Effector memory CD8-positive, alpha-beta T cell (primary cell): ENCODE results near the gene ARF6.
"Not testable (repeated sequence)": the region's sequence is repeated elsewhere in the genome, so short reads cannot be mapped to it uniquely, and the experiment has no call there.

Source experiments
- ATAC-seq: fragments of 150-1000 bp; cut with Tn5 transposase; replicated peaks from 2 replicates; pipeline ENCODE4 v1.10.0; 2021; ENCODE audit warnings: mild to moderate bottlenecking, moderate library complexity
- DNase-seq, 3 experiments: peaks; one replicate each; pipeline ENCODE4 v3.0.0; 2021
- H3K27ac Mint-ChIP-seq, 2 donors: one replicate each; pipeline ENCODE4 v1.8.0; 2022; ENCODE audit warnings: mild to moderate bottlenecking in 2 of 2, mixed read lengths in 2 of 2, moderate library complexity in 2 of 2
- H3K27me3 Mint-ChIP-seq, 2 donors: one replicate each; pipeline ENCODE4 v1.8.0; 2022; ENCODE audit warnings: mixed read lengths in 2 of 2
- H3K36me3 Mint-ChIP-seq: one replicate; pipeline ENCODE4 v1.8.0; 2022; ENCODE audit warnings: mild to moderate bottlenecking, moderate library complexity, mixed read lengths; ENCODE audit not compliant: insufficient read depth
- H3K4me1 Mint-ChIP-seq, 2 donors: one replicate each; pipeline ENCODE4 v1.8.0; 2022; ENCODE audit warnings: low read depth in 2 of 2, mixed read lengths in 2 of 2
- H3K4me3 Mint-ChIP-seq, 2 donors: one replicate each; pipeline ENCODE4 v1.8.0; 2022; ENCODE audit warnings: mild to moderate bottlenecking in 2 of 2, mixed read lengths in 2 of 2, moderate library complexity in 2 of 2
- H3K9me3 Mint-ChIP-seq, 2 donors: one replicate each; pipeline ENCODE4 v1.8.0; 2022; ENCODE audit warnings: mixed read lengths in 2 of 2

Gene ARF6

GRCh38 chr14:49924852-49925251, 32.0 kb downstream of the ARF6 start:
- Mint-ChIP-seq H3K9me3 (no peaks in the 10 kb centered on the region), H3K27me3 (no peaks in the 10 kb centered on the region), H3K36me3 (no peaks in the 10 kb centered on the region), H3K4me1 (peaks cover 5 to 11% of the 10 kb centered on the region in 2 donors), H3K27ac (no peak overlapping the region), H3K4me3 (no peak overlapping the region)
- no peak for DNase-seq
- ATAC-seq = no peak

GRCh38 chr14:49926803-49927202, 33.9 kb downstream of the ARF6 start:
- ATAC-seq (no peak), DNase-seq (no peak)
- peaks cover 3% of the 10 kb centered on the region for H3K36me3 Mint-ChIP-seq
- no peak overlapping the region for H3K4me3 Mint-ChIP-seq
- no peaks in the 10 kb centered on the region for H3K9me3 Mint-ChIP-seq
- no peak overlapping the region for H3K27ac Mint-ChIP-seq
- no peaks in the 10 kb centered on the region for H3K27me3 Mint-ChIP-seq
- peaks cover 8 to 13% of the 10 kb centered on the region in 2 donors for H3K4me1 Mint-ChIP-seq

GRCh38 chr14:49928015-49928414, 35.1 kb downstream of the ARF6 start:
- Mint-ChIP-seq H3K27me3 (no peaks in the 10 kb centered on the region), H3K27ac (no peak overlapping the region), H3K9me3 (no peaks in the 10 kb centered on the region), H3K4me1 (peaks cover 8 to 13% of the 10 kb centered on the region in 2 donors), H3K36me3 (peaks cover 3% of the 10 kb centered on the region), H3K4me3 (no peak overlapping the region)
- ATAC-seq = no peak
- no peak for DNase-seq

DNA sequence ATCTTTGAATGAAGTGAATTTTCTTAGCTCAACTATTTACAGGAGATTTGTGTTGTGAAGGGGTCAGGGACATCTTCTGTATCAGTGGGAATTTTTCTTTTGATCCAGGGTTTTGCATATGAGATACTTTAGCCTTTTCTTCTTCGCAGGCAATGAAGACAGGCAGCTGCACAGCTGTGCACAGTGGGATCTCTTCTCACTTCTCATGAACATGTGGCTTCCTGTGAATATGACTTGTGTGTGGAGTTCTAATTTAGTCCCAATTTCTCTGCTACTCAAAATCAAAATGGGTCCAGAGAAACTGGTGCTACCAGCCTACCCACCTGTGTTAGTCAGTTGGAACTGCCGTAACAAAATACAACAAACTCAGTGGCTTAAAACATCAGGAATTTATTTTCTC, 37.8 kb downstream of the ARF6 start:
- H3K4me3 Mint-ChIP-seq = no peak overlapping the region

DNA sequence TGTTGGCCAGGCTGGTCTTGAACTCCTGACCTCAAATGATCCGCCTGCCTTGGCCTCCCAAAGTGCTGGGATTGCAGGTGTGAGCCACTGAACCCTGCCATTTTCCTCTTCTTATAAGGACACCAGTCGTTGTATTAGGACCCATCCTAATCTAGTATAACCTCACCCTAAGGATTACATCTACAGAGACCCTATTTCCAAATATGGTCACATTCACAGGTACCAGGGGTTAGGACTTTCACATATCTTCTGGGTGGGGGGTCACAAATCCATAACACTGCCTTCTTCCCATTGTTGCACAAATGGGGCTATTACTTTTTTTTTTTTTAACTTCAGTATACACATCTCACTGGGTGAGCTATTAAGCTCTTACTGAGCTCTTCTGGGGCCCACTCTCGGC, 38.6 kb downstream of the ARF6 start:
- Mint-ChIP-seq H3K27ac (peak overlapping the region in 1 of 2 donors; percentile 71), H3K36me3 (peaks cover 3% of the 10 kb centered on the region), H3K4me1 (peaks cover 5 to 13% of the 10 kb centered on the region in 2 donors), H3K4me3 (no peak overlapping the region), H3K27me3 (no peaks in the 10 kb centered on the region), H3K9me3 (no peaks in the 10 kb centered on the region)
- DNase-seq (no peak), ATAC-seq (no peak)

More for the DNA sequence above, 37.8 kb downstream of the ARF6 start:
- H3K27me3 Mint-ChIP-seq = no peaks in the 10 kb centered on the region
- H3K27ac Mint-ChIP-seq = peak overlapping the region in 1 of 2 donors; percentile 27
- peaks cover 5 to 10% of the 10 kb centered on the region in 2 donors for H3K4me1 Mint-ChIP-seq
- ATAC-seq (no peak), DNase-seq (no peak)
- H3K9me3 Mint-ChIP-seq = no peaks in the 10 kb centered on the region
- H3K36me3 Mint-ChIP-seq = peaks cover 3% of the 10 kb centered on the region

DNA sequence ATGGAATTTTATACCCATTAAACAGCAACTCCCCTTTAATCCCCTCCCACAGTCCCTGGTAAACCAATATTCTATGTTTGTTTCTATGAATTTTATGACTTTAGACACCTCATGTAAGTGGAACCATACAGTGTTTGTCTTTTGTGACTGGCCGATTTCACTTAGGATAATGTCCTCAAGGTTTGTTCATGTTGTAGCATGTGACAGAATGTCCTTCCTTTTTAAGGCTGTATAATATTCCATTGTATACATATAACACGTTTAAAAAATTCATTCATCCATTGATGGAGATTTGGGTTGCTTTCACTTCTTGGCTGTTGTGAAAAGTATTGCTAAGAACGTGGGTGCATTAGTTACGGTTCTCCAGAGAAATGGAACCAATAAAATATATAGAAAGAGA, 40.2 kb downstream of the ARF6 start:
- H3K27ac Mint-ChIP-seq = no peak overlapping the region
- no peak overlapping the region for H3K4me3 Mint-ChIP-seq
- H3K27me3 Mint-ChIP-seq = no peaks in the 10 kb centered on the region
- DNase-seq (no peak), ATAC-seq (no peak)
- H3K9me3 Mint-ChIP-seq = no peaks in the 10 kb centered on the region
- H3K4me1 Mint-ChIP-seq = peaks cover 5 to 13% of the 10 kb centered on the region in 2 donors
- peaks cover 3% of the 10 kb centered on the region for H3K36me3 Mint-ChIP-seq

DNA sequence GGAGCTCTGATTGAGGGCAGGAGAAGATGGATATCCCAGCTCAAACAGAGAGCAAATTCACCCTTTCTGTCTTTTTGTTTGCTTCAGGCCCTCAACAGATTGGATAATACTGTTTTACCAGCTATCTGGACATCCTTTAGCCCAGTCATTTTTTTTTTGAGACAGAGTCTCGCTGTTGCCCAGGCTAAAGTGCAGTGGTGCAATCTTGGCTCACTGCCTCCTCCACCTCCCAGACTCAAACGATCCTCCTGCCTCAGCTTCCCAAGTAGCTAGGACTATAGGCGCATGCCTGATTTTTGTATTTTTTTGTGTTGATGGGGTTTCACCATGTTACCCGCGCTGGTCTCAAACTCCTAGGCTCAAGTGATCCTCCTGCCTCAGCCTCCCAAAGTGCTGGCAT, 40.8 kb downstream of the ARF6 start:
- Mint-ChIP-seq H3K27ac (no peak overlapping the region), H3K4me3 (no peak overlapping the region), H3K4me1 (peaks cover 5 to 11% of the 10 kb centered on the region in 2 donors), H3K9me3 (no peaks in the 10 kb centered on the region), H3K36me3 (peaks cover 3% of the 10 kb centered on the region), H3K27me3 (no peaks in the 10 kb centered on the region)
- ATAC-seq (no peak), DNase-seq (no peak)

DNA sequence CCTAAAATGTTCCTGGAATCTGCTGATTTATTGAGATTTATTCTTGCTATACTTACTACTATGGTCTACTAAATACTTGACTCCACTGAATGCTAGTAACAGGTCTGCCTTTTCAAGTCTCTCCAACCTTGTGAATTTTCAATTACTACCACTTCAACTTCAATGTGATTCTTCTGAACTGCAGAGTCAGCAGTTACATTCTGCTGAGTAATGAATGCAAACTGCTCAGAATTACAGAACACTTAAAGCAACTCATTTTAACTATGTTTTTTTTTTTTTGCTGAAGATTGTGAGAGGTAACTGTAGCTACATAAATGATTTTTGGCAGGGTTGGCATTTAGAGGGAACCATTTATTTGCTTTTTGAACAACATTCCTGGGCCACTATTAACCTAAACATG, 41.8 kb downstream of the ARF6 start:
- no peaks in the 10 kb centered on the region for H3K27me3 Mint-ChIP-seq
- no peak overlapping the region for H3K27ac Mint-ChIP-seq
- no peaks in the 10 kb centered on the region for H3K9me3 Mint-ChIP-seq
- H3K4me3 Mint-ChIP-seq = no peak overlapping the region
- H3K4me1 Mint-ChIP-seq = peaks cover 9 to 16% of the 10 kb centered on the region in 2 donors
- no peak for ATAC-seq
- no peak for DNase-seq
- peaks cover 3% of the 10 kb centered on the region for H3K36me3 Mint-ChIP-seq

DNA sequence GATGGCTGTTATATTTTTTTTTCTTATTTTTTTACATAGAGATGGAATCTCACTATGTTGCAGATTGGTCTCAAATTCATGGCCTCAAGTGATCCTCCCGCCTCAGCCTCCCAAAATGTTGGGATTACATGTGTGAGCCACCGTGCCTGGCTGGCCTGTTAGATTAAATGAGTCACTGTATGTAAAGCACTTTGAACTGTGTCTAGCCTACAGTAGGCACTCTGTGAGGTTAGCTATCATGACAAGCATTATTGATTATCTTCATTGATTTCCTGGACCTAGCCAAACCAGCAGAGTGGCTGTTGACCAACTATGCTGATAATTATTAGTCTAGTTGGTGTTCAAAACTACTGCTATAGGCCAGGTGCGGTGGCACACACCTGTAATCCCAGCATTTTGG, 42.6 kb downstream of the ARF6 start:
- H3K9me3 Mint-ChIP-seq = no peaks in the 10 kb centered on the region
- no peak overlapping the region for H3K4me3 Mint-ChIP-seq
- H3K27me3 Mint-ChIP-seq = no peaks in the 10 kb centered on the region
- H3K36me3 Mint-ChIP-seq = peaks cover 2% of the 10 kb centered on the region
- H3K4me1 Mint-ChIP-seq = peaks cover 15 to 22% of the 10 kb centered on the region in 2 donors
- DNase-seq (no peak), ATAC-seq (no peak)
- H3K27ac Mint-ChIP-seq = no peak overlapping the region

GRCh38 chr14:49936246-49936645, 43.4 kb downstream of the ARF6 start:
- H3K27me3 Mint-ChIP-seq, H3K4me3 Mint-ChIP-seq, H3K9me3 Mint-ChIP-seq, DNase-seq, H3K36me3 Mint-ChIP-seq, ATAC-seq: not testable (repeated sequence)
- Mint-ChIP-seq H3K27ac (peak overlapping the region in 1 of 2 donors; percentile 11), H3K4me1 (peaks cover 11 to 25% of the 10 kb centered on the region in 2 donors)

DNA sequence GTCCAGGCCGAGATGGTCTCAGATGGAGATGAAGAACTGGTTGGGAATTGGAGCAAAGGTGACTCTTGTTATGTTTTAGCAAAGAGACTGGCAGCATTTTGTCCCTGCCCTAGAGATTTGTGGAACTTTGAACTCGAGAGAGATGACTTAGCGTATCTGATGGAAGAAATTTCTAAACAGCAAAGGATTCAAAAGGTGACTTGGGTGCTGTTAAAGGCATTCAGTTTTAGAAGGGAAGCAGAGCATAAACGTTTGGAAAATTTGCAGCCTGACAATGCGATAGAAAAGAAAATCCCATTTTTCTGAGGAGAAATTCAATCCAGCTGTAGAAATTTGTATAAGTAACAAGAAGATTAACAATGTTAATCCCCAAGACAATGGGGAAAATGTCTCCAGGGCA, 44.0 kb downstream of the ARF6 start:
- H3K27ac Mint-ChIP-seq = peak overlapping the region in 1 of 2 donors; percentile 11
- not testable (repeated sequence) for ATAC-seq

DNA sequence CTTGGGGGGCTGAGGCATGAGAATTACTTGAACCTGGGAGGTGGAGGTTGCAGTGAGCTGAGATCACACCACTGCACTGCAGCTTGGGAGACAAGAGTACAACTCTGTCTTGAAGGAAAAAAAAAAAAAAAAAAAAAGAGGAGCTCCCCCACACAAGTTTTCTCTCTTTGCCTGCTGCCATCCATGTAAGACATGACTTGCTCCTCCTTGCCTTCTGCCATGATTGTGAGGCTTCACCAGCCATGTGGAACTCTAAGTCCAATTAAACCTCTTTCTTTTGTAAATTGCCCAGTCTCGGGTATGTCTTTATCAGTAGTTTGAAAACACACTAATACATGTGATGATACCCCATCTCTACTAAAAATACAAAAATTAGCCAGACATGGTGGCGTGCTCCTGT, 46.3 kb downstream of the ARF6 start:
- peak overlapping the region; percentile 65 to 72 for H3K27ac Mint-ChIP-seq

More for the DNA sequence above, 44.0 kb downstream of the ARF6 start:
- not testable (repeated sequence) for H3K36me3 Mint-ChIP-seq, H3K9me3 Mint-ChIP-seq, H3K4me3 Mint-ChIP-seq, DNase-seq, H3K27me3 Mint-ChIP-seq
- H3K4me1 Mint-ChIP-seq = peaks cover 11 to 28% of the 10 kb centered on the region in 2 donors

GRCh38 chr14:49939884-49940510, 47.1 kb downstream of the ARF6 start:
- H3K36me3 Mint-ChIP-seq = no peaks in the 10 kb centered on the region
- H3K4me3 Mint-ChIP-seq = peak overlapping the region; percentile 42 to 52
- ATAC-seq (no peak), DNase-seq (no peak)
- peaks cover 0 to 15% of the 10 kb centered on the region in 2 donors for H3K9me3 Mint-ChIP-seq
- H3K4me1 Mint-ChIP-seq = peaks cover 27 to 51% of the 10 kb centered on the region in 2 donors
- no peaks in the 10 kb centered on the region for H3K27me3 Mint-ChIP-seq
- peak overlapping the region; percentile 72 to 79 for H3K27ac Mint-ChIP-seq

More for the DNA sequence above, 46.3 kb downstream of the ARF6 start:
- H3K4me1 Mint-ChIP-seq = peaks cover 27 to 46% of the 10 kb centered on the region in 2 donors
- not testable (repeated sequence) for H3K36me3 Mint-ChIP-seq, ATAC-seq, H3K27me3 Mint-ChIP-seq, DNase-seq
- H3K4me3 Mint-ChIP-seq = peak overlapping the region; percentile 42 to 48
- H3K9me3 Mint-ChIP-seq = peaks cover 0 to 15% of the 10 kb centered on the region in 2 donors

DNA sequence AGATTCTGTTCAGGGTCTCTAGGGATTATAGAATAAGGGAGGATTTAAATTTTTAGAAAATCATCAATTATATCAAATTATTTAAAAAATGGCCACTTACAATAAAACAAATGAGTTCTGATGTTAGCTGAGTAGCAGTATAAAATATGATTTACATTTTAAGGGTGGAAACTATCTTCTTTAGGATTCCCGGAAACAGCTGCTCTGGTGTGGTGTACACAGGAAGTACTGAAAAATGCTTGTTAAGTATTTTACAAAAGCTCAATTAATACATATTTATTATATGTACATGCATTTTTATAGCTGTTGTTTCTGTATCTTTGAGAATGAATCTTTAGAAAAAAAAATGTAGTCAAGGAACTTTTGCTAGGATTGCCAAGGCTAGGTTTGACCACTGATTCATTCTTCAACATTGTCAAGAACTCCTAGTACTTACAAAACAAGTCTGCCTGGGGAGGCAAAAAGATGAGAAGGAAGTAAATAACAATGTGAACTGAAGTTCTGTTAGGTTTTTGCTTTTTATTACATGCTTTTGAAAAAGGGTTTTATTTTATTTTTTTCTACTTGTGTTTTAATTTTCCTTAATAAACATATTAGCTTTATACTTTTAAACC, 48.0 kb downstream of the ARF6 start:
- Mint-ChIP-seq H3K27ac (peak overlapping the region; percentile 72 to 79), H3K27me3 (no peaks in the 10 kb centered on the region), H3K4me1 (peaks cover 36 to 60% of the 10 kb centered on the region in 2 donors), H3K36me3 (no peaks in the 10 kb centered on the region), H3K9me3 (peaks cover 0 to 15% of the 10 kb centered on the region in 2 donors), H3K4me3 (peak overlapping the region; percentile 27 to 52)
- peak; percentile 73 for ATAC-seq
- DNase-seq = no peak
